GM18498 (cell line): ENCODE measurements around the gene PGA4.

Source experiments
- ATAC-seq: cut with Tn5 transposase; IDR thresholded peaks from one replicate; pipeline ENCODE4 v1.9.1; 2021; ENCODE audit warnings: mild to moderate bottlenecking, moderate library complexity; ENCODE audit not compliant: unreplicated experiment

The PGA4 gene

GRCh38 chr11:61277186-61278000, 55.2 kb downstream of the PGA4 start:
- no peak for ATAC-seq

GRCh38 chr11:61278001-61278470, 55.9 kb downstream of the PGA4 start:
- ATAC-seq = no peak

GRCh38 chr11:61279934-61280659, 58.0 kb downstream of the PGA4 start:
- no peak for ATAC-seq

- ATAC-seq = no peak
Measured at GRCh38 chr11:61280883-61281580, 58.9 kb downstream of the PGA4 start.
